Endothelial cell of umbilical vein (primary cell): ENCODE data around the gene NIPA2. TPM values are rescaled to one million over a fixed set of nuclear protein-coding genes. Genes with fewer than 3 reads are reported as not detected.

Experiments
- BruUV-seq: library from RNA; stranded (reverse); fragments of 400-500 nt; replicated peaks from 2 replicates; lab custom pipeline; 2021; lab: Mats Ljungman, UMichigan
- CTCF ChIA-PET: fragments of 300-600, 350-600 bp; sonication (Branson Sonifier 250); formaldehyde crosslinking; loops from one replicate; lab custom pipeline; 2021; ENCODE audit warnings: antibody characterized with exemption, inconsistent platforms; lab: Charles Lee
- POLR2A ChIA-PET: fragments of 300-600, 350-600 bp; sonication (Branson Sonifier 250); formaldehyde crosslinking; loops from one replicate; lab custom pipeline; 2021; ENCODE audit warnings: antibody characterized with exemption, inconsistent platforms; lab: Charles Lee
- DNase-seq: peaks from one replicate; pipeline ENCODE4 v3.0.0-alpha.2; 2011; ENCODE audit warnings: low read depth, low spot score
- FAIRE-seq: peaks from 2 replicates; lab custom pipeline; 2011; peaks lifted over from hg19 to GRCh38; lab: Jason Lieb, UNC
- H2AFZ ChIP-seq: 2 replicates; pipeline ENCODE4 v1.6.0; 2012; ENCODE audit warnings: low read depth, low read length, control low read depth, inconsistent platforms
- H3K27ac ChIP-seq: 2 replicates; pipeline ENCODE4 v1.5.1; 2011; ENCODE audit warnings: low read depth, mild to moderate bottlenecking, control low read depth, low read length, moderate library complexity; ENCODE audit not compliant: insufficient read depth
- H3K27me3 ChIP-seq, 2 experiments: 2 replicates each; pipeline versions ENCODE4 v1.6.0 to v1.6.1; 2011; ENCODE audit warnings: low read length in 2 of 2, mixed read lengths in 1 of 2; ENCODE audit not compliant: control insufficient read depth in 2 of 2, insufficient read depth in 2 of 2
- H3K36me3 ChIP-seq, 2 experiments: 2 replicates in 1 of 2; 3 replicates in 1 of 2; pipeline ENCODE4 v1.5.1; 2011; ENCODE audit warnings: low read length in 2 of 2, mild to moderate bottlenecking in 1 of 2, moderate library complexity in 1 of 2; ENCODE audit not compliant: control insufficient read depth in 2 of 2, insufficient read depth in 2 of 2; ENCODE audit errors: extremely low read depth in 1 of 2
- H3K4me1 ChIP-seq: 3 replicates; pipeline ENCODE4 v1.5.1; 2011; ENCODE audit warnings: mild to moderate bottlenecking, low read length; ENCODE audit not compliant: control insufficient read depth, insufficient read depth; ENCODE audit errors: extremely low read depth
- H3K4me2 ChIP-seq: 2 replicates; pipeline ENCODE4 v1.6.1; 2011; ENCODE audit warnings: low read length, control low read depth, mixed read lengths; ENCODE audit not compliant: insufficient read depth
- H3K4me3 ChIP-seq, 3 experiments: fragments of 200-600 bp in 1 of 3; sonication (generic), shearing (Covaris generic) in 1 of 3; replicated peaks in 1 of 3; 2 replicates each; pipeline ENCODE4 v1.5.1; 2011 to 2016; ENCODE audit warnings: control low read depth in 3 of 3, low read length in 3 of 3, mild to moderate bottlenecking in 2 of 3, inconsistent platforms in 1 of 3, low read depth in 1 of 3, moderate library complexity in 1 of 3; ENCODE audit not compliant: insufficient read depth in 1 of 3
- H3K79me2 ChIP-seq: 2 replicates; pipeline ENCODE4 v1.6.0; 2012; ENCODE audit warnings: low read length, inconsistent platforms; ENCODE audit not compliant: control insufficient read depth, insufficient read depth
- H3K9ac ChIP-seq: replicated peaks from 2 replicates; pipeline ENCODE3; 2011; ENCODE audit warnings: low read length, control low read depth; ENCODE audit not compliant: insufficient read depth; ENCODE audit errors: extremely low read depth
- H3K9me1 ChIP-seq: replicated peaks from 3 replicates; pipeline ENCODE4 v1.6.0; 2011; ENCODE audit warnings: mild to moderate bottlenecking, low read length; ENCODE audit not compliant: control insufficient read depth, insufficient read depth; ENCODE audit errors: extremely low read depth
- H3K9me3 ChIP-seq: replicated peaks from 2 replicates; pipeline ENCODE4 v1.5.1; 2012; ENCODE audit warnings: low read length, inconsistent platforms; ENCODE audit not compliant: control insufficient read depth, insufficient read depth
- H4K20me1 ChIP-seq: replicated peaks from 2 replicates; pipeline ENCODE3; 2011; ENCODE audit warnings: mild to moderate bottlenecking, low read length; ENCODE audit not compliant: control insufficient read depth, insufficient read depth; ENCODE audit errors: extremely low read depth
- CTCF ChIP-seq, 2 donors: IDR thresholded peaks; 1 replicate in 1 of 2; 2 replicates in 1 of 2; pipeline ENCODE4 v1.5.1; 2011; ENCODE audit warnings: low read length in 2 of 2, mild to moderate bottlenecking in 2 of 2, moderate library complexity in 2 of 2, control low read depth in 1 of 2, inconsistent platforms in 1 of 2, low read depth in 1 of 2; ENCODE audit not compliant: insufficient read depth in 1 of 2; ENCODE audit errors: extremely low read depth in 1 of 2
- EZH2 ChIP-seq: IDR thresholded peaks from 2 replicates; pipeline ENCODE4 v1.6.1; 2012; ENCODE audit warnings: borderline replicate concordance, low read depth, mild to moderate bottlenecking, moderate library complexity, low read length, inconsistent platforms; ENCODE audit not compliant: severe bottlenecking
- FOS ChIP-seq: IDR thresholded peaks from 2 replicates; pipeline ENCODE4 v1.6.1; 2011; ENCODE audit warnings: mild to moderate bottlenecking, low read length, moderate library complexity, borderline replicate concordance; ENCODE audit not compliant: insufficient read depth
- GATA2 ChIP-seq: IDR thresholded peaks from 2 replicates; pipeline ENCODE4 v1.7.0; 2011; ENCODE audit warnings: low read depth, mild to moderate bottlenecking, moderate library complexity, mixed read lengths, low read length; ENCODE audit not compliant: insufficient read length, insufficient read depth
- JUN ChIP-seq: IDR thresholded peaks from 2 replicates; pipeline ENCODE4 v1.6.1; 2011; ENCODE audit warnings: borderline replicate concordance, low read depth; ENCODE audit not compliant: insufficient read length, insufficient read depth
- MAX ChIP-seq: IDR thresholded peaks from 2 replicates; pipeline ENCODE4 v1.6.1; 2011; ENCODE audit not compliant: insufficient read depth, insufficient read length
- MYC ChIP-seq: IDR thresholded peaks from one replicate; pipeline ENCODE4 v1.6.1; 2011; ENCODE audit warnings: mild to moderate bottlenecking, low read depth, low read length
- POLR2A ChIP-seq: IDR thresholded peaks from 2 replicates; pipeline ENCODE4 v1.6.1; 2012; ENCODE audit warnings: low read depth, mild to moderate bottlenecking, control low read depth, low read length
- POLR2AphosphoS5 ChIP-seq: IDR thresholded peaks from 2 replicates; pipeline ENCODE4 v1.6.1; 2012; ENCODE audit warnings: low read depth, mild to moderate bottlenecking, control low read depth, low read length, moderate library complexity; ENCODE audit not compliant: insufficient read depth
- dilution Hi-C: fragments of 300-500 bp; cut with MboI; formaldehyde crosslinking; loops from one replicate; pipeline ENCODE4 v1.15.0; 2019; ENCODE audit warnings: low sequenced_read_pairs; ENCODE audit not compliant: extremely low pct_ligation_motif_present
- intact Hi-C: fragments of 100-400 bp; cut with micrococcal nuclease; formaldehyde crosslinking; loops from one replicate; pipeline ENCODE4 v1.10.0; 2022
- polyA plus RNA-seq, 4 experiments: library from polyadenylated mRNA; depleted of rRNA in 3 of 4; stranded (reverse) in 3 of 4; unstranded in 1 of 4; fragments of >200 nt; gene quantifications; 2 replicates each; pipeline versions ENCODE4 v1.2.1 to v1.2.3, GENCODE V29; 2011 to 2012; ENCODE audit warnings: missing spikeins in 1 of 4
- total RNA-seq: library from RNA; stranded (reverse); gene quantifications from 2 replicates; pipeline ENCODE4 v1.2.3, GENCODE V29; 2021

Gene NIPA2
- total and polyA plus RNA-seq, 2 donors (not counting 3 experiments of a cell fraction or from before 2014, with no cell fraction given): 55.2 to 75.7 TPM

- dilution Hi-C loops (no loop called here), intact Hi-C loops (no loop called here)
- Histone ChIP-seq H3K4me1 (no peaks in the 10 kb centered on the region), H3K9ac (no peak overlapping the region), H3K79me2 (no peaks in the 10 kb centered on the region), H2AFZ (no peak overlapping the region), H4K20me1 (no peaks in the 10 kb centered on the region), H3K36me3 (peaks cover 4 to 29% of the 10 kb centered on the region in 2 experiments), H3K9me3 (no peaks in the 10 kb centered on the region), H3K27ac (no peak overlapping the region), H3K4me2 (no peak overlapping the region), H3K4me3 (no peak overlapping the region), H3K9me1 (no peaks in the 10 kb centered on the region), H3K27me3 (no peaks in the 10 kb centered on the region)
- DNase-seq (no peak), FAIRE-seq (no peak)
- POLR2A ChIA-PET: no interaction called here
- CTCF ChIA-PET: no interaction called here
- TF ChIP-seq JUN: no peak
- TF ChIP-seq GATA2: no peak
- no peak for TF ChIP-seq EZH2
- no peak for TF ChIP-seq MAX
- no peak for TF ChIP-seq FOS
- no peak for TF ChIP-seq POLR2AphosphoS5
- no peak for TF ChIP-seq MYC
- TF ChIP-seq POLR2A: no peak
- no TSS peak for BruUV-seq
These were observed 35.8 kb downstream of the NIPA2 start for GRCh38 chr15:22874256-22874655.

DNA sequence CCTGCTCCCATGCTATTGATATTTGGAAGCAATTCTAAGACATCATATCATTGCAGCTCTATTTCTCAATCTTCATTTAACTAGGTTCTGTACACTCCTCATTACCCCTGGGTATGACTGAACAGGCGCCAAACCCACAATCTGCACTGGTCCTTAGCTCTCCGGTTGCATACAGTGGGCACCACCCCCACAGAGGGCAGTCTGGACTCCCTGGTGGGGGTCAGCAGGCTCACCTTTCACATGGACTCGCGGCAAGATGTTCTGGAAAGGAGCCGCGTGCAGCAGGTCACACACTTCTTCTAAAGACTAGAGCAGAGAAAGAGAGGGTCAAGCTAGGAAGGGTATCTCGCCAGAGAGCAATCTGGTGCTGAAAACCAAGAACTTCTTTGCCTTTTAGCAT is 36.5 kb downstream of the NIPA2 start:
- dilution Hi-C loops: no loop called here
- Histone ChIP-seq H3K36me3 (peaks cover 2 to 29% of the 10 kb centered on the region in 2 experiments), H4K20me1 (no peaks in the 10 kb centered on the region), H3K4me3 (no peak overlapping the region), H3K4me2 (no peak overlapping the region), H3K27ac (no peak overlapping the region), H3K9me1 (no peaks in the 10 kb centered on the region), H3K4me1 (no peaks in the 10 kb centered on the region), H3K9ac (no peak overlapping the region), H3K27me3 (no peaks in the 10 kb centered on the region), H2AFZ (no peak overlapping the region), H3K79me2 (no peaks in the 10 kb centered on the region), H3K9me3 (no peaks in the 10 kb centered on the region)
- ChIA-PET POLR2A (no interaction called here), CTCF (no interaction called here)
- BruUV-seq: no TSS peak
- FAIRE-seq (no peak), DNase-seq (no peak)
- no peak for TF ChIP-seq MYC
- no peak for TF ChIP-seq GATA2
- TF ChIP-seq MAX: no peak
- no peak for TF ChIP-seq FOS
- TF ChIP-seq POLR2AphosphoS5: no peak
- no peak for TF ChIP-seq CTCF (IDR thresholded peaks at IDR 0.05; ENCODE audit: extremely low read depth in 1 of 2, insufficient read depth in 1 of 2, low read depth in 1 of 2, low read length in 2 of 2)
- no peak for TF ChIP-seq POLR2A
- TF ChIP-seq JUN: no peak
- TF ChIP-seq EZH2: no peak
- intact Hi-C loops: no loop called here
